Prostate gland (tissue), 2 donors: ENCODE results near the gene CYBC1.

Experiments used
- POLR2AphosphoS5 ChIP-seq: sonication (generic); formaldehyde crosslinking; IDR thresholded peaks from one replicate; pipeline ENCODE4 v1.6.1; 2017; ENCODE audit warnings: antibody characterized with exemption
- TF ChIP-seq, protein P1 (sequence below), 4 experiments: fragments of 200-600 bp in 2 of 4; fragments of 450-650 bp in 2 of 4; sonication (generic) in 2 of 4; IDR thresholded peaks; 1 replicate in 3 of 4; 2 replicates in 1 of 4; pipeline ENCODE4 v1.5.1; 2016 to 2019; ENCODE audit warnings: antibody characterized with exemption in 4 of 4, mild to moderate bottlenecking in 2 of 4, moderate library complexity in 2 of 4

DNA sequence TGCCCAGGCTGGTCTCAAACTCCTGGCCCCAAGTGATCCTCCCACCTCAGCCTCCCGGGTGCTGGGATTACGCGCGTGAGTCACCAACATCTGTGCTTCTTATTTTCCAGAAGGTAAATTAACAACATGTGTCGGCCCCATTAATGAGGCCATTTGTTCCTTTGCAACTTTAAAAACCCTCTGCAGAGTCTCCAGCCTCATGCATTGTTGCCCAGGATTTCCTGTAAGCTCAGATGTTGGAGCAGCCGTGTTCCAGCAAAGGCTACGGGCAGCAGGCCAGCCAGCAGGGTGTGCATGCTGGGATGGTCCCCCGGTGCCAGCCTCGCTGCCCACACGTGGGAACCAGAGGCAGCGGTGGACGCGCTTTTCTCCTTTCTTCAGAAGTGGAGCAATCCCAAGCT lies 51.5 kb downstream of the CYBC1 start:
- TF ChIP-seq, protein P1, sequence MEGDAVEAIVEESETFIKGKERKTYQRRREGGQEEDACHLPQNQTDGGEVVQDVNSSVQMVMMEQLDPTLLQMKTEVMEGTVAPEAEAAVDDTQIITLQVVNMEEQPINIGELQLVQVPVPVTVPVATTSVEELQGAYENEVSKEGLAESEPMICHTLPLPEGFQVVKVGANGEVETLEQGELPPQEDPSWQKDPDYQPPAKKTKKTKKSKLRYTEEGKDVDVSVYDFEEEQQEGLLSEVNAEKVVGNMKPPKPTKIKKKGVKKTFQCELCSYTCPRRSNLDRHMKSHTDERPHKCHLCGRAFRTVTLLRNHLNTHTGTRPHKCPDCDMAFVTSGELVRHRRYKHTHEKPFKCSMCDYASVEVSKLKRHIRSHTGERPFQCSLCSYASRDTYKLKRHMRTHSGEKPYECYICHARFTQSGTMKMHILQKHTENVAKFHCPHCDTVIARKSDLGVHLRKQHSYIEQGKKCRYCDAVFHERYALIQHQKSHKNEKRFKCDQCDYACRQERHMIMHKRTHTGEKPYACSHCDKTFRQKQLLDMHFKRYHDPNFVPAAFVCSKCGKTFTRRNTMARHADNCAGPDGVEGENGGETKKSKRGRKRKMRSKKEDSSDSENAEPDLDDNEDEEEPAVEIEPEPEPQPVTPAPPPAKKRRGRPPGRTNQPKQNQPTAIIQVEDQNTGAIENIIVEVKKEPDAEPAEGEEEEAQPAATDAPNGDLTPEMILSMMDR (IDR thresholded peaks at IDR 0.05), result no peak
- no peak for TF ChIP-seq POLR2AphosphoS5
